Astrocyte of the cerebellum (primary cell): ENCODE results near the gene REP15.

Experiments used
- DNase-seq: peaks from one replicate; pipeline ENCODE4 v3.0.0-alpha.2; 2011; ENCODE audit warnings: low read depth
- H3K4me3 ChIP-seq: 2 replicates; pipeline ENCODE4 v1.5.1; 2011; ENCODE audit warnings: mild to moderate bottlenecking, low read depth, low read length, moderate library complexity
- in situ Hi-C: cut with HindIII; loops from 2 replicates; pipeline ENCODE4 v1.10.0; 2017; ENCODE audit warnings: low sequenced_read_pairs
- TF ChIP-seq, protein P1 (sequence below): IDR thresholded peaks from 2 replicates; pipeline ENCODE4 v1.5.1; 2012; ENCODE audit warnings: low read length, low read depth, moderate library complexity, mild to moderate bottlenecking; ENCODE audit errors: missing control alignments

Gene REP15

DNA sequence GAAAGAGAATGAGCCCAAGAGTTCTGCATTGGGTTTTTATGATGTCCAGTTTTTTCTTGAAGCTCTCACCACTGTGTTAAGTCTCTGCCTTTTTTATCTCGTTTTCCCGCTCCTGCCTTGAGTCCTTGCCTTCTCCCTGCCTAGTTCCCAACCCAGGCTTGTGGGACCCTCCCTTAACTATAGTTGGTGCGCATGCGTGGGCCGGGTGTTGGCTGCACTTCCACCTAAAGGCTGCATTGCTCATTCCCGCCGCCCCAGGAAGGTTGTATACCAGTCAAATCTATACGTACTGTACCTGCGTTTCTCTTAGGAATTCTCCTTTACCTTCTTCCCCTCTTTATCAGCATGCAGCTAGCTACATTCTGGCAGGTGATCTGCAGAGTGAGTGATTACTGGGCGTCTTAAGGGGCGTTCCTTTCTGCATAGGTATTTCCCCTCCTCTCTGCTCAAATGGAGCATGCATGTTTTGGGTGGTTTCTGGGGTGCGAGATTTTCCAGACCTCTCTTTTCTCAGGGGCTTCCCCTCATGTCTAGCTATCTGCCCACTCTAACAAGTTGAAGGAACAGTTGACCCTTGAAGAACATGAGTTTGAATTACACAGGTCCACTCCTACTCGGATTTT is 6.6 kb upstream of the REP15 start:
- in situ Hi-C loops = no loop called here
- no peak overlapping the region for H3K4me3 ChIP-seq
- TF ChIP-seq, protein P1, sequence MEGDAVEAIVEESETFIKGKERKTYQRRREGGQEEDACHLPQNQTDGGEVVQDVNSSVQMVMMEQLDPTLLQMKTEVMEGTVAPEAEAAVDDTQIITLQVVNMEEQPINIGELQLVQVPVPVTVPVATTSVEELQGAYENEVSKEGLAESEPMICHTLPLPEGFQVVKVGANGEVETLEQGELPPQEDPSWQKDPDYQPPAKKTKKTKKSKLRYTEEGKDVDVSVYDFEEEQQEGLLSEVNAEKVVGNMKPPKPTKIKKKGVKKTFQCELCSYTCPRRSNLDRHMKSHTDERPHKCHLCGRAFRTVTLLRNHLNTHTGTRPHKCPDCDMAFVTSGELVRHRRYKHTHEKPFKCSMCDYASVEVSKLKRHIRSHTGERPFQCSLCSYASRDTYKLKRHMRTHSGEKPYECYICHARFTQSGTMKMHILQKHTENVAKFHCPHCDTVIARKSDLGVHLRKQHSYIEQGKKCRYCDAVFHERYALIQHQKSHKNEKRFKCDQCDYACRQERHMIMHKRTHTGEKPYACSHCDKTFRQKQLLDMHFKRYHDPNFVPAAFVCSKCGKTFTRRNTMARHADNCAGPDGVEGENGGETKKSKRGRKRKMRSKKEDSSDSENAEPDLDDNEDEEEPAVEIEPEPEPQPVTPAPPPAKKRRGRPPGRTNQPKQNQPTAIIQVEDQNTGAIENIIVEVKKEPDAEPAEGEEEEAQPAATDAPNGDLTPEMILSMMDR = no peak
- DNase-seq = no peak

DNA sequence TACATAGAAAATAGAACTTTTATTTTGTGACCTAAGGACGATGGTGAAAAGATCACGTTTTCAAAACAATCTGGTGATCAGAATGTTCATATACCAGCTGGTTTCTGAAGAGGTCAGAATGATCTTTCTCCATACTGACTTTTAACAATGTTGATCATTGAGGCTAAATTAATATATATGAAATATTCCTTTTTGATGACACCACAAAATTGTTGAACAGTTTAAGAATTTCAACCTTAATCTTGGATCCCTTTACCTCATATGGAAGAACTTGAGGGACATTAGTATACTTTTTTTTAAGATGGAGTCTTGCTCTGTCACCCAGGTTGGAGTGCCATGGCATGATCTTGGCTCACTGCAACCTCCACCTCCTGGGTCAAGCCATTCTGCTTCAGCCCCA is 2.8 kb upstream of the REP15 start:
- H3K4me3 ChIP-seq = no peak overlapping the region
- no peak for DNase-seq
- TF ChIP-seq, protein P1 = no peak
- in situ Hi-C loops = no loop called here

DNA sequence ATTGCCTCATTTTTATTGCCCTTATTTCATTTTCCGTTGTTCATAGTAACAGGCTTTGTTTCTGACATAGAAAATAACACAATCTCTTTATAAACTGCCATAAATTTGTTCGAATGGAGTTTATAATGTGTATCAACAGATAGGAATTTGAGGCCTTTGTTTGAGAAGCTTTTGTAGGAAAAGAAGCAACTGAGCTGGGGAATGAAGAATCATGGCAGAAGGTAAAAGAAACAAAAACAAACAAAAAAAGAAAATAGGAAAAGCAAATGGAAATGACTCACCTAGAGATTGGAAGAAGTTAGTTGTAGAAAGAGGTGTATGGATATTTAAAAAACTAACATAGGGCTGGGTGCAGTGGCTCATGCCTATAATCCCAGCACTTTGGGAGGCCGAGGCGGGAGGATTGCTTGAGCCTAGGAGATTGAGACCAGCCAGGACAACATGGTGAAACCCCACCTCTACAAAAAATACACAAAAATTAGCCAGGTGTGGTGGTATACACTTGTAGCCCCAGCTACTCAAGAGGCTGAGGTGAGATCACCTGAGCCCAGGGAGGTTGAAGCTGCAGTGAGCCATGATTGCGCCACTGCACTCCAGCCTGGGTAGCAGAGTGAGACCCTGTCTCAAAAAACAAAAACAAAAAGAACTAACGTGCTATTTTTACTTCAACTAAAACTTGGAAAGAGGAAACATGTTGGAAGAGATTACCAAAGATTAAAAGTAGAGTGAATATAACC is 523 bp upstream of the REP15 start:
- no peak for DNase-seq
- in situ Hi-C loops = no loop called here
- TF ChIP-seq, protein P1 = no peak

DNA sequence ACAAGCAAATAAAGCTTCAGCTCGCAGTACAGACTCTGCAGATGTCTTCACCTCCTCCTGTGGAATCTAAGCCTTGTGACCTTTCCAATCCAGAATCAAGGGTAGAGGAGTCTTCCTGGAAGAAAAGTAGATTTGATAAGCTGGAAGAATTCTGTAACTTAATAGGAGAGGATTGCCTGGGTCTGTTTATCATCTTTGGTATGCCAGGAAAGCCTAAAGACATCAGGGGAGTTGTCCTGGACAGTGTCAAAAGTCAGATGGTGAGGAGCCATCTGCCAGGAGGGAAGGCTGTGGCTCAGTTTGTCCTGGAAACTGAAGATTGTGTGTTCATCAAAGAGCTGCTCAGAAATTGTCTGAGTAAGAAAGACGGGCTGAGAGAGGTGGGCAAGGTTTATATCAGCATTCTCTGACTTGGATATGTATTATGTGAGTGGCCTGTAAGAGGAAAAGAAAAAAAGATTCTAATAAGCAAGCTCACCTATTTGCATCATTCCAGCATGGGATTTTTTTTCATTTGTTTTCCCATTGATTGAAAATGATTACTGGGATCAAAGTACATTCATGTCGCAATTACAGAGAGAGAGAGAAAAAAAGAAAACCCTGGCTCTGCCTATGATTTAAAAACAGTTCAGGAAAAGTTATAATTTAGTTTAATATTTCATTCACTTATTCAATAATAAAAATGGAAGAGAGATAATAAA is 767 bp downstream of the REP15 start:
- no peak for DNase-seq
- in situ Hi-C loops = no loop called here
- no peak overlapping the region for H3K4me3 ChIP-seq
- TF ChIP-seq, protein P1 = no peak

More for the DNA sequence above, 523 bp upstream of the REP15 start:
- H3K4me3 ChIP-seq = no peak overlapping the region

DNA sequence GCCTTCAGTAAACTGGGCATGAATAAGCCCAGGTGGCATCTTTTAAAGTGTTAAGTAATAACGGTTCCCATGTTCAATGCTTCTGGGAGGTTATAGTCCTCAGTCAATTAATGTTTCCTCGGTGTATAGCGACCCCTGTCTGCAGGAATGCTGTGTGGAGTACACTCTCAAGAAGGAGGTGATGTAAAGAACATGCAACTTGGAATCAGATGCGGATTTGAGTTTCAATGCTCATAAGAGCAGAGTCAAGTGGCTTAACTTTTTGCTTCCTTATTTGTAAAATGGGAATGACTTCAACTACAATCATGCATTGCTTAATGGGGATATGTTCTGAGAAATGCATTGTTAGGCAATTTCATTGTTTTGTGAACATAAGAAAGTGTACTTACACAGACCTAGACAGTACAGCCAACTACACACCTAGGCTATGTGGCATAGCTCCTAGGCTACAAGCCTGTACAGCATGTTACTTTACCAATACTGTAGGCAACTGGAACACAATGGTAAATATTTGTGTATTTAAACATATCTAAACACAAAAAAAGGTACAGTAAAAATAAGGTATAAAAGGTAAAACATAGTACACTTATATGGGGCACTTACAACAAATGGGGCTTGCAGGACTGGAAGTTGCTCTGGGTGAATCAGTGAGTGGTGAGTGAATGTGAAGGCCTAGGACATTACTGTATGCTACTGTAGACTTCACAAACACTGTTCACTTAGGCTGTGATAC is 7.6 kb downstream of the REP15 start:
- TF ChIP-seq, protein P1 = peak; percentile 88
- H3K4me3 ChIP-seq = no peak overlapping the region
- peak; percentile 65 for DNase-seq
- in situ Hi-C loops = no loop called here

DNA sequence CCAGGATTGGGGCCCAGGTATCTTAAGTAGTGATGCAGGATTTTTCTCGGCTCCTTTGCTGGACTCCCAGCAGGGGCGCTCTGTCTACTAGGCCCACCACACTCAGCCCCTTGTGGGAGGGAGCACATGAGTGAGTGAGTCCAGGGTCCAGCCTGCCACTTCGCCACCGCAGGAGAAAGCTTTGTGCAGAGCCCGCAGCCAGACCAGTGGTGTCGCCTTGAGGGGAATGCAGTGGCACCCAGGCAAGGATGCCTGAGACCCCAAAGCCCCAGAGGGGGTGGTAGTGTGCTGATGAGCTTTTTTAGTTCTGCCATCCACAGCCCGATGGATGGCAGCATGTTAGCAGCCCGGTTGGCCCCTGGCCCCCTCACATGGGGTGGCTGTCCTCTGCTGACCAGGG is 9.0 kb downstream of the REP15 start:
- in situ Hi-C loops = no loop called here
- H3K4me3 ChIP-seq = no peak overlapping the region
- TF ChIP-seq, protein P1 = no peak
- DNase-seq = no peak
